Body of pancreas (tissue), 4 donors: ENCODE data around the gene GTF3C5.

Experiments
- CTCF ChIP-seq, 7 experiments: fragments of 450-650 bp in 4 of 7; fragments of 200-600 bp in 3 of 7; sonication (generic) in 3 of 7; IDR thresholded peaks; one replicate each; pipeline ENCODE4 v1.5.1; 2016 to 2019; ENCODE audit warnings: antibody characterized with exemption in 7 of 7
- POLR2A ChIP-seq, 3 donors: fragments of 450-650 bp; IDR thresholded peaks; one replicate each; pipeline ENCODE4 v1.6.1; 2016; ENCODE audit warnings: antibody characterized with exemption in 3 of 3, mild to moderate bottlenecking in 2 of 3

DNA sequence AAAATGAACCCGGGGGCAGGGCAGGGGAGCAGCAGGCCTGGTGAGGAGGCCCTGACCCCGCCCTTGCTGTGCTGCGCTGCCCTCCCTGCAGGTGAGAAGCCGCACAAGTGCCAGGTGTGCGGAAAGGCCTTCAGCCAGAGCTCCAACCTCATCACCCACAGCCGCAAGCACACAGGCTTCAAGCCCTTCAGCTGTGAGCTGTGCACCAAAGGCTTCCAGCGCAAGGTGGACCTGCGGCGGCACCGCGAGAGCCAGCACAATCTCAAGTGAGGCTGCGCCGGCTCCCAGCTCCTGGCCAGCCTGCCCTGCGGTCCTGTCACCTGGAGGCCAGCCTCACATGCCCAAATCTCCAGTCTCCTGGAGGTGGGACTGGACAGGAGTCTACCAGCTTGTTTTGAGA lies 40.0 kb upstream of the GTF3C5 start:
- TF ChIP-seq CTCF (IDR thresholded peaks at IDR 0.05), result no peak
- TF ChIP-seq POLR2A (IDR thresholded peaks at IDR 0.05), result no peak
